ENCODE results near the gene PCDH12.

PCDH12 gene

DNA sequence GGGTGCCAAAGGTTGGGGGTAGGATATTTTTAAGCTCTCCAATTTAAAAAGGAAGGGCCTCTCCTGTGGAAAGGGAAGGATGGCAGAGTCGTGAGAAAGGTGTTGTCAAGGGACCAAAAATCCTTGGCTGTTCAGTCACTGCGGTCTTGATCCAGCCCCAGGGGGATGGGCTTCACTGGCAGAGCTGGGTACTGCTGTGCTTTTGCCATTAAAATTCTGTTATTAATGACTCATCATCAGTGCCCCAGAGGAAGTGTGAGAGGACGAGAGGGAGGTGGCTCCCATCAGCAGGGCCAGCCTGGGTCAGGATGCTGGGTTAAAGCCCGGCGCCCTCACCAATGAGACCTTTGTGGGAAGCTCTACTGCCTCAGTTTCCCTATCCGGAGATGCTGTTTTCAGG, 16.7 kb downstream of the PCDH12 start:
- H3K9ac ChIP-seq = no peak overlapping the region
- H3K36me3 ChIP-seq (ENCODE audit: control insufficient read depth, insufficient read depth, low read length) = no peaks in the 10 kb centered on the region
- H3K4me1 ChIP-seq = no peaks in the 10 kb centered on the region

DNA sequence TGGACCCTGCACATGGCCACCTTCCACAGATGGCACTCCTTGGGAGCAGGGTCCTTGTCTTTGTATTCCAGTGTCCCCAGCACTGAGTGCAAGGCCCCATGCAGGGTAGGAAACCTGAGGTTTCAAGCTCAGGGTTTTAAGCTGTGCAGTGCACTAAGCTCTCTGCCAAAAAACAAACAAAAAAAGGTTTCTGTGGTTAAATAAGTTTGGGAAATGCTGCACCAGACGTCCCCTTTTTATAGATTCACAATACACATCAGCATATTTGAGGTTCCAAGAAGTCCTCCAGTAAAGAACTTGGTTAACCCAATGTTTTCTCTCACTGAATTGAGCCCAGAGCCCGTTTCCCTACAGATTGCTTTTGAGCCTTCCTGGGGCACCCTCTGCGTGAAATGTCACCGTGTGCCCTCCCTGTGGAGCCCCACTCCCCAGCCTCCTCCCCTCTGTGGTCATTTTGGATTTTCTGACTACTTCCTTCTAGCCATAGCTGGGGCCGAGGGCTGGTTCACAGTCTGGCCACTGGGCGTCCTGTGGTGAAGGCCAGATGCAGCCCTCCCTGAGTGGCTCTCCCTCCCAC, 17.2 kb downstream of the PCDH12 start:
- H3K4me3 ChIP-seq (ENCODE audit: low read depth, low read length) = no peak overlapping the region
- no peaks in the 10 kb centered on the region for H3K4me1 ChIP-seq
- H3K36me3 ChIP-seq (ENCODE audit: control insufficient read depth, insufficient read depth, low read length) = no peaks in the 10 kb centered on the region
- H3K4me2 ChIP-seq (ENCODE audit: low read length) = no peak overlapping the region
- no peak overlapping the region for H2AFZ ChIP-seq
- no peaks in the 10 kb centered on the region for H3K27me3 ChIP-seq (ENCODE audit: control insufficient read depth, insufficient read depth, low read length)
- peak overlapping the region; percentile 16 for H3K27ac ChIP-seq
- no peaks in the 10 kb centered on the region for H3K79me2 ChIP-seq
- TF ChIP-seq, protein P1, sequence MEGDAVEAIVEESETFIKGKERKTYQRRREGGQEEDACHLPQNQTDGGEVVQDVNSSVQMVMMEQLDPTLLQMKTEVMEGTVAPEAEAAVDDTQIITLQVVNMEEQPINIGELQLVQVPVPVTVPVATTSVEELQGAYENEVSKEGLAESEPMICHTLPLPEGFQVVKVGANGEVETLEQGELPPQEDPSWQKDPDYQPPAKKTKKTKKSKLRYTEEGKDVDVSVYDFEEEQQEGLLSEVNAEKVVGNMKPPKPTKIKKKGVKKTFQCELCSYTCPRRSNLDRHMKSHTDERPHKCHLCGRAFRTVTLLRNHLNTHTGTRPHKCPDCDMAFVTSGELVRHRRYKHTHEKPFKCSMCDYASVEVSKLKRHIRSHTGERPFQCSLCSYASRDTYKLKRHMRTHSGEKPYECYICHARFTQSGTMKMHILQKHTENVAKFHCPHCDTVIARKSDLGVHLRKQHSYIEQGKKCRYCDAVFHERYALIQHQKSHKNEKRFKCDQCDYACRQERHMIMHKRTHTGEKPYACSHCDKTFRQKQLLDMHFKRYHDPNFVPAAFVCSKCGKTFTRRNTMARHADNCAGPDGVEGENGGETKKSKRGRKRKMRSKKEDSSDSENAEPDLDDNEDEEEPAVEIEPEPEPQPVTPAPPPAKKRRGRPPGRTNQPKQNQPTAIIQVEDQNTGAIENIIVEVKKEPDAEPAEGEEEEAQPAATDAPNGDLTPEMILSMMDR (IDR thresholded peaks at IDR 0.05) = no peak
- H3K9me3 ChIP-seq (ENCODE audit: control insufficient read depth, low read length) = no peaks in the 10 kb centered on the region
- no peak overlapping the region for H3K9ac ChIP-seq

More for the DNA sequence above, 16.7 kb downstream of the PCDH12 start:
- TF ChIP-seq, protein P1 (IDR thresholded peaks at IDR 0.05) = no peak
- Histone ChIP-seq H3K9me3 (ENCODE audit: control insufficient read depth, low read length) (no peaks in the 10 kb centered on the region), H3K4me3 (ENCODE audit: low read depth, low read length) (no peak overlapping the region), H3K79me2 (no peaks in the 10 kb centered on the region), H3K4me2 (ENCODE audit: low read length) (no peak overlapping the region), H2AFZ (no peak overlapping the region), H3K27ac (peak overlapping the region; percentile 16), H3K27me3 (ENCODE audit: control insufficient read depth, insufficient read depth, low read length) (no peaks in the 10 kb centered on the region)

DNA sequence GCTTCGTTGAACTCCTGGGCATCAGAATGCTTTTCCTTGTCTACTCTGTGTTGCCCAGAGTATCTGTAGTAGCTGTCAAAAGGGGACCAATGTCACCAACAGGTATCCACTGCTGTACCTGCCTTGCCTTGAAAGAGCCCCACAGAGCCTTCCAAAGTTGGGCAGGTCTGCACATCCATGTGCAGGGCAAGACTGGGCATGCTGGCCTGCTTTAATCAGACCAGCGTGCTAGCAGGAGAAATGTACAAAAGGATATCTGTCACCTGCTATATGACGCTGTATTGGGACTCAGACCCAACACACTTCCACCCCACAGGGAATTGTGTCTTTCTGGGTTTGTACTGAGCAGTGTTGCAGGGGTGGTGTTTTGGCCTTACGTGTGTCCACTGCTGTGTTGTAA, 22.5 kb downstream of the PCDH12 start:
- Histone ChIP-seq H3K9me3 (ENCODE audit: control insufficient read depth, low read length) (no peaks in the 10 kb centered on the region), H3K27me3 (ENCODE audit: control insufficient read depth, insufficient read depth, low read length) (no peaks in the 10 kb centered on the region), H3K4me1 (no peaks in the 10 kb centered on the region), H3K4me2 (ENCODE audit: low read length) (no peak overlapping the region), H3K27ac (no peak overlapping the region), H3K4me3 (ENCODE audit: low read depth, low read length) (no peak overlapping the region), H3K36me3 (ENCODE audit: control insufficient read depth, insufficient read depth, low read length) (no peaks in the 10 kb centered on the region), H3K79me2 (no peaks in the 10 kb centered on the region), H2AFZ (no peak overlapping the region), H3K9ac (no peak overlapping the region)
- TF ChIP-seq, protein P1 (IDR thresholded peaks at IDR 0.05) = no peak

DNA sequence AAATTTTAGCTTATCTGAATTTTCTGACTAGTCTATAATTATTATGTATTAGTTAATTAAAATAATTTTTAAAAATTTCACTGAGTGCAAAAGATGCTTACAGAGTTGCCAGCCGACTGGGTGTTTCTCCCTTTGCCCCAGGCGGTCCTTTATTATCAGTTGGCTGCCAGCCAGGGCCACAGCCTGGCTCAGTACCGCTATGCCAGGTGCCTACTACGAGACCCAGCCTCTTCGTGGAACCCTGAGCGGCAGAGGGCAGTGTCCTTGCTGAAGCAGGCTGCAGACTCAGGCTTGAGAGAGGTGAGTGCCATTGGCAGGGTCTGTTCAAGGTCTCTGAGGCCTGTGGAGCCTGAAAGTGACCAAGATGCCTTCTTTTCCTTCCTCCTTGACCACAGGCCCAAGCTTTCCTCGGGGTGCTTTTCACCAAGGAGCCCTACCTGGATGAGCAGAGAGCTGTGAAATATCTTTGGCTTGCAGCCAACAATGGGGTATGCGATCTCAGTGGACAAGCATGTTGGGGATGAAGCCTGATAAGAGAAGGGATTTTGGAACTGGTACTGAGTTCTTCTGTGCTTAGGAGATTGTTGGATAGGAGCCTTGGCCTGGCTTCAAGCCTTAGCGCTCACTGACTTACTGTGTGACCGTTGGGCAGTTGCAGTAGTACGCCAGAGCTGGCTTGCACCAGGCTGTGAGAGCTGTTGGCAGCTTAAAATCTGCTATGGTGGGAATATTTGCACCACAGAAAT, 23.7 kb downstream of the PCDH12 start:
- Histone ChIP-seq H2AFZ (no peak overlapping the region), H3K9ac (no peak overlapping the region), H3K9me3 (ENCODE audit: control insufficient read depth, low read length) (no peaks in the 10 kb centered on the region), H3K4me1 (no peaks in the 10 kb centered on the region), H3K27me3 (ENCODE audit: control insufficient read depth, insufficient read depth, low read length) (no peaks in the 10 kb centered on the region), H3K79me2 (peaks cover 3% of the 10 kb centered on the region), H3K4me2 (ENCODE audit: low read length) (no peak overlapping the region), H3K27ac (no peak overlapping the region), H3K4me3 (ENCODE audit: low read depth, low read length) (no peak overlapping the region), H3K36me3 (ENCODE audit: control insufficient read depth, insufficient read depth, low read length) (no peaks in the 10 kb centered on the region)
- TF ChIP-seq, protein P1 (IDR thresholded peaks at IDR 0.05) = no peak

DNA sequence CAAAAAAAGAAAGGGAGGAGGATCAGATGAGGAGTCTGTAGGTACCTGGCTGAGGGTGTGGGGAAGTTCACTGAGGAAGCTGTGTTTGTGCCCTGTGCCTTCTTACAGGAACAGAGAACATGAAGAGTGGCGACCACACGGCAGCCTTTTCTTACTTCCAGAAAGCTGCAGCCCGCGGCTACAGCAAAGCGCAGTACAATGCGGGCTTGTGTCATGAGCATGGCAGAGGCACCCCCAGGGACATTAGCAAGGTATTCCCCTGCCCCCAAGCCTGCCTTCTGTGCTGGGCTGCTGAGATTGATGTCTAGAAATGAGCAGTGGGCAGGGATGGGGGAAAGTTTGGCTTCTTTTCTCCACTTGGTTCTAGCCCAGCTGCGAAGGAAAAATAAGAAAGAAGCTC, 24.9 kb downstream of the PCDH12 start:
- Histone ChIP-seq H2AFZ (no peak overlapping the region), H3K36me3 (ENCODE audit: control insufficient read depth, insufficient read depth, low read length) (no peaks in the 10 kb centered on the region)

More for the DNA sequence above, 24.9 kb downstream of the PCDH12 start:
- Histone ChIP-seq H3K27me3 (ENCODE audit: control insufficient read depth, insufficient read depth, low read length) (no peaks in the 10 kb centered on the region), H3K9ac (no peak overlapping the region), H3K4me1 (no peaks in the 10 kb centered on the region), H3K79me2 (peaks cover 14% of the 10 kb centered on the region), H3K27ac (no peak overlapping the region), H3K4me2 (ENCODE audit: low read length) (no peak overlapping the region), H3K9me3 (ENCODE audit: control insufficient read depth, low read length) (no peaks in the 10 kb centered on the region), H3K4me3 (ENCODE audit: low read depth, low read length) (no peak overlapping the region)
- TF ChIP-seq, protein P1 (IDR thresholded peaks at IDR 0.05) = no peak
